Astrocyte of the cerebellum (primary cell): ENCODE measurements around the gene PXDN.

ENCODE experiments used
- DNase-seq: peaks from one replicate; pipeline ENCODE4 v3.0.0-alpha.2; 2011; ENCODE audit warnings: low read depth
- H3K4me3 ChIP-seq: 2 replicates; pipeline ENCODE4 v1.5.1; 2011; ENCODE audit warnings: mild to moderate bottlenecking, low read depth, low read length, moderate library complexity
- in situ Hi-C: cut with HindIII; loops from 2 replicates; pipeline ENCODE4 v1.10.0; 2017; ENCODE audit warnings: low sequenced_read_pairs
- TF ChIP-seq, protein P1 (sequence below): IDR thresholded peaks from 2 replicates; pipeline ENCODE4 v1.5.1; 2012; ENCODE audit warnings: low read length, low read depth, moderate library complexity, mild to moderate bottlenecking; ENCODE audit errors: missing control alignments

The PXDN gene

DNA sequence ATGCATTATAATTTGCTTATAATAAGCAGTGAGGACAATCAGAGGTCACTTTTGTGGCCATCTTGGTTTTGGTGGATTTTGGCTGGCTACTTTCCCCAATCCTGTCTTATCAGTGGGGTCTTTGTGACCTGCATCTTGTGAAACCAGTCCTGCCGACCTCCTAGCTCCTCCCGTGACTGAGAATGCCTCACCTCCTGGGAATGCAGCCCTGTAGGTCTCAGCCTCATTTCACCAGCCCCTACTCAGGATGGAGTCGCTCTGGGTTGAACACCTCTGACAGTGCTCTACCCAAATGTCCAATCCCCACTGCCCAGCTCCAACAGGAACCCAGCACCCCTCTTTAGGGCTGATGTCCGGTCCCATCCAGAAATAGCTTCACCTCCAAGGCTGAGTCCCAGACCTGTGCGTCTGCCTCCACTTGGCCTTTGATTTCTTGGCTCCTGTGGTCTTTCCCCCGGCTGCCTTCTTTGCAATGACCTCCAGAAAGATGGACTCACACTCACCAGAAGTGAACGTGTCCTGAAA is 31.3 kb upstream of the PXDN start:
- in situ Hi-C loops, result no loop called here
- DNase-seq, result no peak
- TF ChIP-seq, protein P1, sequence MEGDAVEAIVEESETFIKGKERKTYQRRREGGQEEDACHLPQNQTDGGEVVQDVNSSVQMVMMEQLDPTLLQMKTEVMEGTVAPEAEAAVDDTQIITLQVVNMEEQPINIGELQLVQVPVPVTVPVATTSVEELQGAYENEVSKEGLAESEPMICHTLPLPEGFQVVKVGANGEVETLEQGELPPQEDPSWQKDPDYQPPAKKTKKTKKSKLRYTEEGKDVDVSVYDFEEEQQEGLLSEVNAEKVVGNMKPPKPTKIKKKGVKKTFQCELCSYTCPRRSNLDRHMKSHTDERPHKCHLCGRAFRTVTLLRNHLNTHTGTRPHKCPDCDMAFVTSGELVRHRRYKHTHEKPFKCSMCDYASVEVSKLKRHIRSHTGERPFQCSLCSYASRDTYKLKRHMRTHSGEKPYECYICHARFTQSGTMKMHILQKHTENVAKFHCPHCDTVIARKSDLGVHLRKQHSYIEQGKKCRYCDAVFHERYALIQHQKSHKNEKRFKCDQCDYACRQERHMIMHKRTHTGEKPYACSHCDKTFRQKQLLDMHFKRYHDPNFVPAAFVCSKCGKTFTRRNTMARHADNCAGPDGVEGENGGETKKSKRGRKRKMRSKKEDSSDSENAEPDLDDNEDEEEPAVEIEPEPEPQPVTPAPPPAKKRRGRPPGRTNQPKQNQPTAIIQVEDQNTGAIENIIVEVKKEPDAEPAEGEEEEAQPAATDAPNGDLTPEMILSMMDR, result no peak
- H3K4me3 ChIP-seq, result no peak overlapping the region

DNA sequence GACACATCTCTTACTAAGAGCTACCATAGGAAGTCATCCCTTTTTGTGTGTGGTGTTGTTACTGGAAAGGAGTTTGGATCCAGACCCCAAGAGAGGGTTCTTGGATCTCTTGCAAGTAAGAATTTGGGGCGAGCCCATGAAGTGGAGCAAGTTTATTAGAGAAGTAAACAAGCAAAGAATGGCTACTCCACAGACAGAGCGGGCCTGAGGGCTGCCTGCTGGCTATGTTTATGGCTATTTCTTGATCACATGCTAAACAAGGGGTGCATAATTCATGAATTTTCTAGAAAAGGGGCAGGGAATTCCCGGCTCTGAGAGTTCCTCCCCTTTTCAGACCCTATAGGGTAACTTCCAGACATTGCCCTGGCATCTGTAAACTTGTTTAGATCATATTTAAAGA is 30.6 kb upstream of the PXDN start:
- no peak for DNase-seq
- no peak overlapping the region for H3K4me3 ChIP-seq
- TF ChIP-seq, protein P1, result no peak
- in situ Hi-C loops, result no loop called here

DNA sequence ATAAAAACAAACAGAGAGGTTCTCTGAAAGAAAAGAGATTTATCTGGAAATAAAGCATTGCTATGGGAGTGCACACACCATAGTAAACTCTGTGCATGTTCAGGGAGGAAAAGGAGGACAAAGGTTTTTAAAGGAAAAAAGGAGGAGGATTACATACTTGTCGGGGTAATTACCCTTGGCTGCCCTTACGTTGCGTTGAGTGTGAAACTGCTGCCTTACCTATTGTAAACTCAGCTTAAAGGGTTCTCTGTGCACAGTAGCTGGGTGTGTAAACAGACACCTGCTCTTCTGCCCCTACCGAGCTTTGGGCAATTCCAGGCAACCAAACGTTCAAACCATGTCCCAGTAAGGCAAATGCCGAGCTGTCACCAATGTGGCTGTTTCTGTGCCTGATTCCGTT is 29.6 kb upstream of the PXDN start:
- in situ Hi-C loops, result no loop called here
- no peak for DNase-seq
- TF ChIP-seq, protein P1, result no peak
- no peak overlapping the region for H3K4me3 ChIP-seq

DNA sequence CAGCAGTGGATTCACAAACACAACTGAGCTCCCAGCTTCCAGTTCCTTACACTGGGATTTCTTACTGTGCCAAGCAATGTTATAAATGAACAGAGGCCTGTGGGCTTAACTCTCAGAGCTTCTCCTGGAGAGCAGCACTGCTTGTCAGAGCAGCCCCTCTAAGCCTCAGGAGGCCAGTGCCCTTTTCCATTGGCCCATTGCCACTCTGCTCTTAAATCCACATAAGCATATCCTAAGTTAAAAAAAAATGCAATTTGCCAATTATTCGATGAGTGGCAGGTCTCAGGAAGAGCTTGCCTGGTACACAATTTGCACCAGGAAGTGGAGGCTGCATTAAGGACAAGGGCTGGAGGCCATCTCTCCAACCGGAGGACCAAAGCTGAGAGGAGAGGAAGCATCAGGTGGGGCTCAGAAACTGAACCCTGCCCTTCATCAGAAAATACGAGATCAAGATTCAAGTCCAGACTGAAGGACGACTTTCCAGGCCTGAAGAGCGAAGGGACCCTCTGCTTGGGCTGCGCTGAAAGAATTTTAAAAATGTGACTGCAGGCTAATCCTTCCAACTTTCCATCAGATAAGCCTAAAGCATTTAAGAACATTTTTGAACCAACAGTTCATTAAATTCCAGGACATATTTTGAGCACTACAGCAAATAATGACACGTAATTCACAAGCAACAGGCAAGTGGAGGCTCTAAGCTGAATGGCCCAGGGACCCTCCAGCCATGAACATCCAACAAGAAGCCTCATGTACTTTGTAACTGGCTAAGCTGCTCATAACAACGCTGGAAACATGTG is 28.4 kb upstream of the PXDN start:
- TF ChIP-seq, protein P1, result no peak
- no peak overlapping the region for H3K4me3 ChIP-seq
- DNase-seq, result no peak
- in situ Hi-C loops, result no loop called here

DNA sequence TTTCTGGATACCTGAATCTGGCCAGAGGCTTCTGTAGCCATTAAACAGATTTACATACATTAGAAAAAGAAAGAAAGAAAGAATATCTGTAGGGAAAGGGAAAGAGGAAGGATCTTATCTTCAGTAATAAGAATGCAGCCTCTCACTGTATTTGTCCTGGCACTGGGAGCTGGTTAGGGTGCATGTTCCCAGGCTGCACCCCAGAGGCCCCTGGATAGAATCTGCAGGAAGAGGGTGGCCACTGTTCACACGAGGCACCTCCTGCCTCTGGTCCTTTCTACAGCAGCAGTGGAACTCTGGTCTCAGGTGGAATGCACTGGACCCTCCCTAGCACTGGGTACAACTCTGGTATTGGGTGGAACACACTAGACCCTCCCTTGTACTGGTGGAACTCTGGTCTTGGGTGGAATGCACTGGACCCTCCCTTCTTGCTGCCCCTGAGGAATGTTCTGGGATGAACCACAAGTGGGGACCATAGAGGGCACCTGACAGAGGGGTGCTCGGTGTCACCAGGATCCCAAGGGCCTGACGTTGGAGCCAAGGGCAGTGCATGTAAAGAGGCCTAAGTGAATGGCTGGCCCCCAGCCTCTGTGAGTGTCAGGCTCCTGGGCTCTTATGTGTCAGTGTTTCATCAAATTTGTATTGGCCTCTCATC is 27.4 kb upstream of the PXDN start:
- H3K4me3 ChIP-seq, result no peak overlapping the region
- in situ Hi-C loops, result no loop called here
- TF ChIP-seq, protein P1, result no peak
- DNase-seq, result no peak

DNA sequence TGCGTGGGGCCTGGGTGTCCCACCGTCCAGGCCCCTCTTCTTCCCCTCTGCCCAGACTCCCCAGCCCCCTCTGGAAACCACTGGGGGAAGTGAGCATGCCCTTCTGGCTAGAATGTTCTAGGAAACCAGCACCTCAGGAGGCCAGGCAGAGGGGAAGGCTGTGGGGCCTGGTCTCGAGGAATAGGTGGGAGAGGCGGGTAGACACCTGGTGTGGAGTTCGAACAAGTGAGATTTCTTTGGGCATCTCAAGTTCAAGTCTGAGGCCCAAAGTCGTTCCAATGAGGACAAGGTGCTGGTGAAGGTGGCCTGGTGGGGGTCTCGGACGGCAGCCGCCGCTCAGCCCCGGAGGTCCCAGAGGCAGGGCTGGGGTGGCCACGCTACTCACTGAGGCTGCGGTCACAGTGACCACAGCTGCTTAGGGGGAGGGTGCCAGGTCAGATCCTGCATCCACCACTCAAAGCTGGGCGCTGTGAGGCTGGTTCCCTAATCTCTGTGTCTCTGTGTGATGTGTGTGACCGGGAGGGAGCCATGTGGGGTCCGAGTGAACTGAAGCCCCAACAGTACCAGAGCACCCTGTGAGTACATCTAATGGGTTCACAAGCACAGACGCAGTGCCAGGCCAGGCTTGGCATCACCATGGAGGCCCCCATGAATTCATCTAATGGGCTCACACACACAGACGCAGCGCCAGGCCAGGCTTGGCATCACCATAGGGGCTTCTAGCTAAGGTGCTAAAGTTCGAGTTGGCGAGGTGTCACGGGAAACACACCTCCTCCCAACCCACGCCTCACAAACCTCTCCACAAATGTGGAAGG is 26.5 kb upstream of the PXDN start:
- in situ Hi-C loops, result no loop called here
- DNase-seq, result no peak
- no peak overlapping the region for H3K4me3 ChIP-seq
- TF ChIP-seq, protein P1, result no peak
